Stimulated activated CD8-positive, alpha-beta memory T cell treated with anti-CD3 and anti-CD28 coated beads, Interleukin-7, amount 100 ng/mL, for 48 hours (primary cell): ENCODE measurements around the gene JAGN1.
"Not testable (repeated sequence)": the region's sequence is repeated elsewhere in the genome, so short reads cannot be mapped to it uniquely, and the experiment has no call there.

Source experiments
- DNase-seq, 2 donors: peaks; one replicate each; pipeline ENCODE4 v3.0.0-alpha.2; 2020; ENCODE audit warnings: low read depth in 1 of 2; ENCODE audit errors: extremely low read depth in 1 of 2

JAGN1 gene

DNA sequence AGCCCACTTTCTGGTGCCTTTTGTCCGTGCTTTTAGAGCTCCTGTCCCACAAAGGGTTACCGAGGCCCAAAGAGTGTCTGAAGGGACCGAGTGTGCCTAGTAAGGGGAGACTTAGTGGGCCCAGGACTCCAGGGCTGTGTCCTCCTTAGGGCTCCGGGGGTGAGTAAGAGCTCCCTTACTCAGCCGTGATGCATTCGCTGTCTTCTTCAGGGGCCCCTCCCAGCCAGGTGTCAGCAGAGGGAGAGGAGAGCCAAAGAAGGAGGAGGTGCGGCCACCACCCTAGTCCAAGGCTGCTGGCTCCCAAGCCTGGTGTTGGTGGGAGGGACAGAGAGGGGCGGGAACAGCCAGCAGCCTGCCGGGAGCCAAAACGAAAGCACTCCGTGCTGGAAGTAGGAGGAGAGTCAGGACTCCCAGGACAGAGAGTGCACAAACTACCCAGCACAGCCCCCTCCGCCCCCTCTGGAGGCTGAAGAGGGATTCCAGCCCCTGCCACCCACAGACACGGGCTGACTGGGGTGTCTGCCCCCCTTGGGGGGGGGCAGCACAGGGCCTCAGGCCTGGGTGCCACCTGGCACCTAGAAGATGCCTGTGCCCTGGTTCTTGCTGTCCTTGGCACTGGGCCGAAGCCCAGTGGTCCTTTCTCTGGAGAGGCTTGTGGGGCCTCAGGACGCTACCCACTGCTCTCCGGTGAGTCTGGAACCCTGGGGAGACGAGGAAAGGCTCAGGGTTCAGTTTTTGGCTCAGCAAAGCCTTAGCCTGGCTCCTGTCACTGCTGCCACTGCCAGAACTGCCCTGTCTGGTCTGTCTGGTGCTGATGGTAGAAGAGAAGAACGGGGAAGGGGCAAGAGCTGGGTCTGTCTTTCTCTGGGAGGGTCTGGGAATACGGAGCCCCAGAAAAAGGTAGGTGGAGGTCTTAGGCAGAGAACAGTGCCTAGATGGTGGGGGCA is 26.6 kb downstream of the JAGN1 start, which contains the start of gene IL17RC:
IL17RC (plus strand) TSS at position 365 of the 947 bp plus-strand sequence; CDS start at position 583, 218 bp downstream.
- peak in 1 of 2 donors; percentile 35 for DNase-seq

DNA sequence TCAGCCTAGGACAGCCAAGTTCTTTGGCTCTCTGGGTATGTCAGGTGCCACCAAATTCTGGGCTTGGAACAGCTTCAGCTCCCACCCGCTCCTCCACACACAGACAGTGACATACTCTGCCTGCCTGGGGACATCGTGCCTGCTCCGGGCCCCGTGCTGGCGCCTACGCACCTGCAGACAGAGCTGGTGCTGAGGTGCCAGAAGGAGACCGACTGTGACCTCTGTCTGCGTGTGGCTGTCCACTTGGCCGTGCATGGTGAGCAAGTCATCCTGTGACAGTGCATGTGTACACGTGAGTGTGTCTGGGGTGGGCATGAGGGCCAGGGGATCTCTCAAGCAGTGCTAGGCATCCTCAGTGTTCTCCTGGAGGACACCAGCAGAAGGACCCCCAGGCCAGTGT is 27.4 kb downstream of the JAGN1 start:
- DNase-seq, result no peak

DNA sequence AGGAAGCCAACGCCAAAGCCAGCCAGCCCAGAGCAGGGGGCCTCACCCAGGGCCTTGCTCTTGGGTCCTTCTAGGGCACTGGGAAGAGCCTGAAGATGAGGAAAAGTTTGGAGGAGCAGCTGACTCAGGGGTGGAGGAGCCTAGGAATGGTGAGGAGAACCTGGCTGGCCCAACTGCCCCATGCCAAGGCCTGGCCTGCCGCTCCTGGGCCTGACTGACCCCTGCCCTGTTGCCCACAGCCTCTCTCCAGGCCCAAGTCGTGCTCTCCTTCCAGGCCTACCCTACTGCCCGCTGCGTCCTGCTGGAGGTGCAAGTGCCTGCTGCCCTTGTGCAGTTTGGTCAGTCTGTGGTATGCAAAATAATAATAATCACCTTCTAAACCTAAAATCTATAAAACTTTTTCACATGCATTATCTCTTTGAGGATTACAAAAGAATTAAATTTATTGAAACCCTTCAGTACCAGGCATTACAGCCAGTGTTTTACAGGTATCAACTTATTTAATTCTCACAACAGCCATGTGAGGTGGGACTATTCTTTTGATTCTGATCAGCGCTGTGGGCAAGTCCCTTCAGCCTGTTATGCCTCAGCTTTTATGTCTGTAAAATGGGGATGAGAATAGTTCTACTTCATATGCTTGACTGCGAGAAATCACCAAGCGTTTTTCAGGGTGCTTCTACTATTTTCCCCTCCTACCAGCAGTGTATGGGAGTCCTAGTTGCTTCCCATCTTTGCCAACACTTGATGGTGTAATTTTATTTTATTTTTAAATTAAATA is 28.0 kb downstream of the JAGN1 start:
- no peak for DNase-seq

DNA sequence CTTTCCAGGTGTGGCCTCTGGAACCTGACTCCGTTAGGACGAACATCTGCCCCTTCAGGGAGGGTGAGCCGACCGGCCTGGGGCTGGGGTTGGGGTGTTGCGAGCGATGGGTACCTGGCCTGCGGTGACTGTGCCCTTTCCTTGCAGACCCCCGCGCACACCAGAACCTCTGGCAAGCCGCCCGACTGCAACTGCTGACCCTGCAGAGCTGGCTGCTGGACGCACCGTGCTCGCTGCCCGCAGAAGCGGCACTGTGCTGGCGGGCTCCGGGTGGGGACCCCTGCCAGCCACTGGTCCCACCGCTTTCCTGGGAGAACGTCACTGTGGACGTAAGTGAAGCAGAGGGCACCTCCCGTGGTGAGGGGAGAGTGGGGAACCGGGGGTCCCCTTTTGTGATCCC is 37.7 kb downstream of the JAGN1 start:
- DNase-seq, result no peak

DNA sequence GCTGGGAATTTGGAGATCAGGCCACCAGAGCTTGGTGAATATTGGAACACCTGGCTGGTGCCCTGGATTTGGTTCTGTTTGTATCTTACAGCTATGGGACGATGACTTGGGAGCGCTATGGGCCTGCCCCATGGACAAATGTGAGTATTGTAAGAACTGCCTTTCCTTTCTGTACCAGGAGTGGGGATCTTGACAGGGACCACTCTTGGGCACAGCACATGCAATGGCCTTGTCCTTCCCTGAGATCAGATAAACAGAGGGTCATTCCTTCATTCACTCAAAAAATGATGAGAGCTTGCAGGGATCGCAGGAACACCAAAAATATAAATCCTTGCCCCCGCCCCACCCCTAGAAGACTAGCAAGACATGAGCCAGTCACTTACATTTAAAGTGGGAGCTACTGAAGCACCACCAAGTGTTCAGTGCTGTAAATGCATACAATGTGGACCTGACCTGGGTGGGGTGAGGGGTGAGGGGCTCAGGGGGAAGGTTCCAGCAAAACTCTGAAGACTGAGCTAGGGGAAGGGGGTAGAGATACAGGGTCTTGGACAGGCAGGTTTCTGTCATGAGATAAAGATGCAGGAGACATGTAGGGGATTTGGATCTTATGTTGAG is 40.5 kb downstream of the JAGN1 start:
- DNase-seq, result no peak

DNA sequence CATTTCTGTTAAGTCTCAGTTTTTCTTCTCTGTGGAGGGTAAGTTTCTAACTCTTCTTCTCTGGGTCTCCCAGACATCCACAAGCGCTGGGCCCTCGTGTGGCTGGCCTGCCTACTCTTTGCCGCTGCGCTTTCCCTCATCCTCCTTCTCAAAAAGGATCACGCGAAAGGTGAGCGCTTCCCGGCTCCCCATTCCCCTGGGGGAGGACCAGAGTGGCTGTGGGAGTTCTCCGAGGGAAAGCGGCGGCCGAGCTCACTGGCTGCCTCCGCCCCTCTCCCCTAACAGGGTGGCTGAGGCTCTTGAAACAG is 42.1 kb downstream of the JAGN1 start:
- no peak for DNase-seq

DNA sequence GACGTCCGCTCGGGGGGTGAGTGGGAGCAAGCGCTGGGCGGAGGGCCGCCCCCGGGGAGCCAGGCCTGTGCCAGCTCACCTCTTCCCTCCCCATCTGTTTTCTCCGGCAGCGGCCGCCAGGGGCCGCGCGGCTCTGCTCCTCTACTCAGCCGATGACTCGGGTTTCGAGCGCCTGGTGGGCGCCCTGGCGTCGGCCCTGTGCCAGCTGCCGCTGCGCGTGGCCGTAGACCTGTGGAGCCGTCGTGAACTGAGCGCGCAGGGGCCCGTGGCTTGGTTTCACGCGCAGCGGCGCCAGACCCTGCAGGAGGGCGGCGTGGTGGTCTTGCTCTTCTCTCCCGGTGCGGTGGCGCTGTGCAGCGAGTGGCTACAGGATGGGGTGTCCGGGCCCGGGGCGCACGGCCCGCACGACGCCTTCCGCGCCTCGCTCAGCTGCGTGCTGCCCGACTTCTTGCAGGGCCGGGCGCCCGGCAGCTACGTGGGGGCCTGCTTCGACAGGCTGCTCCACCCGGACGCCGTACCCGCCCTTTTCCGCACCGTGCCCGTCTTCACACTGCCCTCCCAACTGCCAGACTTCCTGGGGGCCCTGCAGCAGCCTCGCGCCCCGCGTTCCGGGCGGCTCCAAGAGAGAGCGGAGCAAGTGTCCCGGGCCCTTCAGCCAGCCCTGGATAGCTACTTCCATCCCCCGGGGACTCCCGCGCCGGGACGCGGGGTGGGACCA is 42.6 kb downstream of the JAGN1 start:
- peak; percentile 82 to 86 for DNase-seq

DNA sequence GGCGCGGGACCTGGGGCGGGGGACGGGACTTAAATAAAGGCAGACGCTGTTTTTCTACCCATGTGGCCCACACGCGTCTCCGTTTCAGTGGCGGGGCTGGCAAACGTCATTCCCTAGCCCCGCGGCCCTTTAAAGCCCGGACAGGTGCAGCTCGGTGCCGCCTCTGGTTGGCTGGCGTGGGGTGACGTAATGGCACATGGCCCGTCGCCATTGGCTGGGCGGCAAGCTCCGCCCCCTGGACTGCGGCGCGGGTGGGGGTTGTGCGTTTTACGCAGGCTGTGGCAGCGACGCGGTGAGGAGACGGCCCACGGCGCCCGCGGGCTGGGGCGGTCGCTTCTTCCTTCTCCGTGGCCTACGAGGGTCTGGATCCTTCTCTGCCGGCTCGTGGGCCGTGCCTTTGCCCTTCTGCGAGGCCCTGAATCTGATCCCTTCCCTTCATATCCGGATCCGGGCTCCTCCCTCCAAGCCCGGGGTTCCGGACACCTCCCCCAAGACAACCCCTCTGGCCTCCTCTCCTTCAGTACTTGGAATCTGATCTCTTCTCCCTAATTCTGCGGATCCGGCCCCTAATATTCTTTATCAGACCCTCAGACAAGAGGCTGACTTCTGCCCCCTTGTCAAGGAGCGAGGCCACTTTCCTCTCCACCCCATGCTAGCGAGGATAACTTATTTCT is 43.3 kb downstream of the JAGN1 start, which contains the start of gene CRELD1:
CRELD1 (plus strand) TSS at position 274 of the 674 bp plus-strand sequence. CDS start 605 bp downstream, outside the sequence.
- DNase-seq, result peak; percentile 92 to 95

DNA sequence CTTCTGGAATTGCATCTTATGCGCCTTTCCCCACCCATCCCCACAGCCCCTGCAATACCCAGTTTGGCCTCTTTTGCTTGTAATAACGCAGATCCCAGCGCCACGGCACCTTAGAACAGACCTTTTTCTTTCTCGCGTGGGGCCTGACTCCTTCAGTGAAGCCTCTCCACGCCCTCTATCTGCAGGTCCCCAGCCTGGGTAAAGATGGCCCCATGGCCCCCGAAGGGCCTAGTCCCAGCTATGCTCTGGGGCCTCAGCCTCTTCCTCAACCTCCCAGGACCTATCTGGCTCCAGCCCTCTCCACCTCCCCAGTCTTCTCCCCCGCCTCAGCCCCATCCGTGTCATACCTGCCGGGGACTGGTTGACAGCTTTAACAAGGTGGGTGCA is 43.8 kb downstream of the JAGN1 start:
- no peak for DNase-seq

DNA sequence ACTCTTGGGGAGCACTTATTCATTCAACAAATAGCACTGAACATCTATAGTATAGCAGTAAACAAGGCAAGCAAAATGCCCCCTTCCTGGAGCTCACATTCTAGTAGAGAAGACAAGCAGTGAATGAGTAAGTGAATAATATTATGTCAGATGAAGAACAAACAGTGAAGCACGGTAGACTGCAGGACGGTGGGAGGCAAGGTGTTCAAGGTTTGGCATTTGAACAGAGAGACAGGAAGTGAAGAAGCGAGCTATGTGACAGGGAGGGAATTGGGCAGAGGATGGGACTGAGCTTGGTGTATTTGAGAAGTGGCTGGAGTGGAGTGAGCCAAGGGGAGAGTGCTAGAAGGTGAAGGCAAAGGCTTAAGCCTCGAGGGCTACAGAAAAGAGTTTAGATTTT is 44.6 kb downstream of the JAGN1 start:
- DNase-seq, result no peak

DNA sequence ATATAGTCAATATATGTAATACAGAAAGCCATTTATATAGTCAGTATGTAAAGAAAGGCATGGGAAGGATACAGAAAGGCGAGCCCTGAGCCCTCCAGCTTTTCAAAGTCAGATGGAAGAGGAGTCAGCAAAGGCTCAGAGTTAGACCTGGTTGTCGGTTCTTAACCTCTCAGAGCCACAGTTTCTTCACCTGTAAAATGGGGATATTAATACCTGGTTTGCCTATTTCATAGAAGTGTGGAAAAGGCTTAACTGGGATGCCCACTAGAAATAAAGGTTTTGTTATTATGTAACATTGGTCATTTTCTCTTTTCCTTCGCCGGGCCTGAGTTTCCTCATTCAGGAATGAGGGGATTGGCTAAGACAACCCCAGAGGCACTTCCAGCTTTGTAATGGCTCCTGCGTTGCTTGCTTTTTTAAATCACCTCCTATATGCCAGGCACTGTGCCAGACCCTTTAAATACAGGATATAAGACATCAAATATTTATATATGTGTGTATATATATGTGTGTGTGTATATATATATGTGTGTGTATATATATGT is 45.6 kb downstream of the JAGN1 start:
- no peak for DNase-seq

DNA sequence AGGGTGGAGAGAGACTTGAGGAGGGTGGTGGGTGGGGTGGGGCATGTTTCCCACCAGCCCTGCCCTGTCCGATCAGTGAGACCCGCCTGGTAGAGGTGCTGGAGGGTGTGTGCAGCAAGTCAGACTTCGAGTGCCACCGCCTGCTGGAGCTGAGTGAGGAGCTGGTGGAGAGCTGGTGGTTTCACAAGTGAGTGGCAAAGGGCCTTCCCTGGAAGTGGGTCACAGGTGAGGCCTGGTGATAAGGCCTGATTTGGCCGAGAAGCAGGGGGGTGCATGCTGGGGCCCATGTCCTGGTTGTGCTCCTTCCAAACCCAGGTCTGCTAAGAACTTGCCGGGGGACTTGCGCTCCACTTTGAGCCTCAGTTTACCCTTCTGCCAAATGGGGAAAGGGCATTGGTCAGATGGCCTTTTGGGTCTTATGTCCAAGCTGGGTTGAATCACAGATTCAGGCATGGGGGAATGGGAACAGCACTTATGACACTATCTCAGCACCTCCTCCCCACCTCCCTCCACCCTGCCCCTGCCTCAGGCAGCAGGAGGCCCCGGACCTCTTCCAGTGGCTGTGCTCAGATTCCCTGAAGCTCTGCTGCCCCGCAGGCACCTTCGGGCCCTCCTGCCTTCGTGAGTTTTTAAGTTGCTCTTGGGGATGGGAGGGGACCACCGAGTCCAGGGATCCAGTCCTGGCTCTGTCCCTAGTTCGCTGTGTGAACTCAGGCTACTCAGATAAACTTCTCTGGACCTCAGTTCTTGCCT is 47.3 kb downstream of the JAGN1 start:
- no peak for DNase-seq

DNA sequence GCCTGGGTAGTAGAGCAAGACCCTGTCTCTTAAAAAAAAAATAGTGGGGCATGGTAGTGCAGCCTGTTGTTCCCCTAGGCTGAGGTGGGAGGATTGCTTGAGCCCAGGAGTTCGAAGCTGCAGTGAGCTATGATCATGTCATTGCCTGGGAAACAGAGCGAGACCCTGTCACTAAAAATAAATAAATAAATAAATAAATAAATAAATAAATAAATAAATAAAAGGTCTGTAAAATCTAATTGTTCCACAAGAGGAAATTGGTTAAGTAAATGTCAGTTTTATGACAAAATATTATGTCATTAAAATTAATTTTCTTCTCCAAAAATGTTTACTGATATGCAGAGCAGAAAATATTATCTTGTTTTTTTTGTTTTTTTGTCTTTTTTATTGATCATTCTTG is 48.6 kb downstream of the JAGN1 start:
- no peak for DNase-seq

DNA sequence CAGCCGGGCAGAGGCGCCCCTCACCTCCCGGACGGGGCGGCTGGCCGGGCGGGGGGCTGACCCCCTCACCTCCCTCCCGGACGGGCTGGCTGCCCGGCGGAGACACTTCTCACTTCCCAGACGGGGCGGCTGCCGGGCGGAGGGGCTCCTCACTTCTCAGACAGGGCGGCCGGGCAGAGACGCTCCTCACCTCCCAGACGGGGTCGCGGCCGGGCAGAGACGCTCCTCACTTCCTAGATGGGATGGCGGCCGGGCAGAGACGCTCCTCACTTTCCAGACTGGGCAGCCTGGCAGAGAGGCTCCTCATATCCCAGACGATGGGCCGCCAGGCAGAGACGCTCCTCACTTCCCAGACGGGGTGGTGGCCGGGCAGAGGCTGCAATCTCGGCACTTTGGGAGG is 49.5 kb downstream of the JAGN1 start:
- not testable (repeated sequence) for DNase-seq

DNA sequence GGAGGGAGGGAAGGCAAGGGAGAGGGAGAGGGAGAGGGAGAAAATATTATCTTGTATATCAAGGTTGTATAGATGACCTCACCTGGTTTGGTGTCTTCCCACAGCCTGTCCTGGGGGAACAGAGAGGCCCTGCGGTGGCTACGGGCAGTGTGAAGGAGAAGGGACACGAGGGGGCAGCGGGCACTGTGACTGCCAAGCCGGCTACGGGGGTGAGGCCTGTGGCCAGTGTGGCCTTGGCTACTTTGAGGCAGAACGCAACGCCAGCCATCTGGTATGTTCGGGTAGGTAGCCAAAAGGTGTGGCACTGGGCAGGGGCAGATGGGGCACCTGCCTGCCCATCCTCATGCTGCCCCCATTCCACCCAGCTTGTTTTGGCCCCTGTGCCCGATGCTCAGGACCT is 50.3 kb downstream of the JAGN1 start:
- DNase-seq, result no peak

DNA sequence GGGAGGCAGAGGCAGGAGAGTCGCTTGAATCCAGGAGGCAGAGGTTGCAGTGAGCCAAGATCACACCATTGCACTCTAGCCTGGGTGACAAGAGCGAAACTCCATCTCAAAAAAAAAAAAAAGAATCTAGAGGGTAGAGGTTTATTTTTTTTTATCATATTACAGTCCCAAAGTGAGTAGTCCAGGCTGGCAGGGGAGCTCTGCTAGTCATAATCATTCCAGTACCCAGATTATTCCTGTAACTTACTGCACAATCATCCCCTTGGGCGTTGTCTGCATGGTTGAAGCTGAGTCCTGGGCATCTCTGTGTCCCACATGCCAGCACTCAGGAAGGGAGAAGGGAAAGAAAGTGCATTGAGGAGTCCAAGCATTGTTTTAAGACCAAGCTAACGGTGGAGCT is 51.8 kb downstream of the JAGN1 start:
- DNase-seq, result no peak

DNA sequence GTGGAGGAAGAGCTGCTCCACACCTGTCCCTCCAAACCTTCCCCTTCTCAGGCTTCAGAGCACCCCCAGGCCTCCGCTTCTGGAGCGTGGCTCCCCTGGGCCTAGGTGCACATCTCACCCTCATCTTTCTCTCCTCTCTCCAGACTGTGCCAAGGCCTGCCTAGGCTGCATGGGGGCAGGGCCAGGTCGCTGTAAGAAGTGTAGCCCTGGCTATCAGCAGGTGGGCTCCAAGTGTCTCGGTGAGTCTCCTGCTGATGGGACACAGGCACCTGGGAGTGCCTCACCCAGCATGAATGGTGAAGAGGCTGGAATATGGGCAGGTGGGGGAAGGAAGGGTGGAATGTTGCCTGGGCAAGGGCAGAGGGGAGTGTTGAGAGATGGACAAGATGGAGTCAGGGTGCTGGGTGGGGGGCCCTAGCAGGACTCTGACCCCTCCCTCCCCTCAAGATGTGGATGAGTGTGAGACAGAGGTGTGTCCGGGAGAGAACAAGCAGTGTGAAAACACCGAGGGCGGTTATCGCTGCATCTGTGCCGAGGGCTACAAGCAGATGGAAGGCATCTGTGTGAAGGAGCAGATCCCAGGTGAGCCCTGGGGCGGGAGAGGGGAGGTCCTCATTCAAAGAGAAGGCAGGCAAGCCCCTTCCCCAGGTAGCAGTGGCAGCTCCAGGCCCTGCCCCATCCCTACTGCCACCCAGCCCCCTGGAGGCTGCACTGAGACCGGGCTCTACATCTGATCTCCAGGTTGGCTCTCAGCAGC is 52.7 kb downstream of the JAGN1 start:
- DNase-seq, result no peak
